Measurements from ENCODE around the gene WNT6. TPM values are rescaled to one million over a fixed set of nuclear protein-coding genes. Genes with fewer than 3 reads are reported as not detected.

WNT6 gene
- total and polyA plus RNA-seq, 2 of the 8 experiments (the other 6 are each of a cell fraction or from before 2014, with no cell fraction given), result not detected

DNA sequence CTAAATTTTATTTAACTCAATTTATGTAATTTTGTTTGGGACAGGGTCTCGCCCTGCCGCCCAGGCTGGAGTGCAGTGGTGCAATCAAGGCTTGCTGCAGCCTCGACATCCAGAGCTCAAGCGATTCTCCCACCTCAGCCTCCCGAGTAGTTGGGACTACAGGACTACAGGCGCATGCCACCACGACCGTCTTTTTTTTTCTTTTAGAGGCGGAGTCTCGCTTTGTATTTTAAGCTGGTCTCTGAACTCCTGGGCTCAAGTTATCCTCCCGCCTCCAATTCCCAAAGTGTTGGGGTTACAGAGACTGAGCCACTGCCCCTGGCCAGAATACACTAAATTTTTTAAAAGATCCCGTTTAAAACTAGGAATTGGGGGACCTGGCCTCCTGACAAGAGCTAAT lies 39.5 kb downstream of the WNT6 start:
- POLR2A ChIA-PET (ENCODE audit: partially characterized antibody), result interaction anchor here (1.3 kb wide), 1 partner anchor 11 kb away, joined by 3 read pairs; no protein-coding TSS in a partner anchor

More for the DNA sequence above, 39.5 kb downstream of the WNT6 start:
- Histone ChIP-seq H3K4me2 (ENCODE audit: insufficient read depth in 1 of 2, low read depth in 2 of 2, low read length in 2 of 2) (no peak overlapping the region), H4K91ac (replicated peaks; ENCODE audit: insufficient read length, low read length) (no peak overlapping the region), H4K8ac (ENCODE audit: extremely low read depth, insufficient read depth, low read length) (no peak overlapping the region), H3K4ac (replicated peaks; ENCODE audit: insufficient read length, low read depth, low read length) (no peak overlapping the region), H3K23me2 (ENCODE audit: low read depth, low read length) (peaks cover 2% of the 10 kb centered on the region; the same call in 1 of the 2 replicates), H2BK20ac (ENCODE audit: low read length) (no peak overlapping the region), H3K79me2 (ENCODE audit: control insufficient read depth in 1 of 2, insufficient read depth in 2 of 2, low read length in 2 of 2) (no peaks in the 10 kb centered on the region), H3K9ac (replicated peaks in 1 of 4; ENCODE audit: extremely low read depth in 1 of 4, low read depth in 3 of 4, low read length in 3 of 4) (no peak overlapping the region), H3K79me1 (ENCODE audit: low read depth, low read length) (no peaks in the 10 kb centered on the region), H4K20me1 (replicated peaks in 1 of 2; ENCODE audit: control insufficient read depth in 1 of 2, insufficient read depth in 2 of 2, low read length in 2 of 2) (peaks cover 3 to 6% of the 10 kb centered on the region in 2 experiments), H3K27me3 (replicated peaks in 1 of 4; ENCODE audit: control insufficient read depth in 3 of 4, extremely low read depth in 1 of 4, insufficient read depth in 3 of 4, low read length in 3 of 4) (peaks cover 56 to 77% (median 64%) of the 10 kb centered on the region in 4 experiments), H3K4me3 (ENCODE audit: extremely low read depth in 1 of 4, insufficient read depth in 2 of 4, low read depth in 3 of 4, low read length in 4 of 4) (no peak overlapping the region), H2AFZ (ENCODE audit: low read length) (no peak overlapping the region), H3K4me1 (replicated peaks in 1 of 4; ENCODE audit: control insufficient read depth in 3 of 4, insufficient read depth in 4 of 4, low read length in 3 of 4) (peaks cover 3 to 34% (median 13%) of the 10 kb centered on the region in 4 experiments), H2BK120ac (replicated peaks; ENCODE audit: low read depth, low read length) (no peak overlapping the region), H2BK5ac (ENCODE audit: low read depth, low read length) (no peak overlapping the region), H3K56ac (replicated peaks; ENCODE audit: insufficient read length, low read depth, low read length) (no peak overlapping the region), H3K9me3 (ENCODE audit: insufficient read depth in 2 of 2, low read depth in 1 of 2, low read length in 1 of 2) (no peaks in the 10 kb centered on the region; a peak in 1 of 4 replicates), H3K36me3 (ENCODE audit: control insufficient read depth in 2 of 4, insufficient read depth in 4 of 4, low read length in 3 of 4) (no peaks in the 10 kb centered on the region), H2AK5ac (ENCODE audit: low read depth, low read length) (no peak overlapping the region), H2BK15ac (ENCODE audit: low read length) (no peak overlapping the region), H3K18ac (ENCODE audit: extremely low read depth, low read length) (no peak overlapping the region), H3K27ac (ENCODE audit: low read depth, low read length) (no peak overlapping the region), H2BK12ac (ENCODE audit: low read depth, low read length) (no peak overlapping the region), H4K5ac (ENCODE audit: insufficient read length, low read depth, low read length) (no peak overlapping the region), H3K14ac (ENCODE audit: insufficient read length) (no peak overlapping the region), H3K23ac (ENCODE audit: insufficient read length) (no peak overlapping the region)
- CTCF ChIA-PET (ENCODE audit: partially characterized antibody), result interaction anchor here (1.1 to 17.9 kb wide), 13 partner anchors 16 to 91 kb away, joined by 3 to 783 read pairs (median 12); partner anchors contain the start of genes CDK5R2 and WNT10A
- WGBS, 2 experiments (ENCODE audit: extremely low coverage in 1 of 2, insufficient coverage in 1 of 2, insufficient read length in 1 of 2, insufficient replicate concordance in 2 of 2, low coverage in 1 of 2, low lambda C conversion rate in 2 of 2, missing lambda C conversion rate in 1 of 2), result 36% methylated on average over 12 of the region's 12 CpGs; no CpG with 5 or more reads in 1 of the 2 experiments
- FAIRE-seq, result no peak
- DNase-seq (ENCODE audit: low read depth in 1 of 2, low spot score in 2 of 2), result no peak
- no peak for TF ChIP-seq GTF2F1 (IDR thresholded peaks at IDR 0.05; ENCODE audit: borderline replicate concordance, low read depth, low read length)
- no peak for TF ChIP-seq NRF1 (IDR thresholded peaks at IDR 0.05; ENCODE audit: low read depth, low read length)
- no peak for TF ChIP-seq HDAC6 (IDR thresholded peaks at IDR 0.05; ENCODE audit: low read depth, low read length)
- no peak for TF ChIP-seq RNF2 (IDR thresholded peaks at IDR 0.05; ENCODE audit: borderline replicate concordance, low read depth, low read length, missing control alignments, poor library complexity, severe bottlenecking)
